Osteoblast (primary cell): Measurements from ENCODE around the gene MET. TPM values are rescaled to one million over a fixed set of nuclear protein-coding genes. Genes with fewer than 3 reads are reported as not detected.

Source experiments
- DNase-seq: peaks from one replicate; pipeline ENCODE4 v3.0.0; 2011; ENCODE audit warnings: low spot score, mixed read lengths; ENCODE audit not compliant: insufficient read length; ENCODE audit errors: missing footprints
- H2AFZ ChIP-seq: 2 replicates; pipeline ENCODE4 v1.6.0; 2011; ENCODE audit warnings: mild to moderate bottlenecking, low read length
- H3K27ac ChIP-seq: 2 replicates; pipeline ENCODE4 v1.5.1; 2011; ENCODE audit warnings: mild to moderate bottlenecking, low read depth, low read length, moderate library complexity
- H3K27me3 ChIP-seq: 2 replicates; pipeline ENCODE4 v1.6.0; 2012; ENCODE audit warnings: mild to moderate bottlenecking, control low read depth, inconsistent platforms, low read length, moderate library complexity; ENCODE audit not compliant: insufficient read depth
- H3K36me3 ChIP-seq: 2 replicates; pipeline ENCODE4 v1.5.1; 2011; ENCODE audit warnings: mild to moderate bottlenecking, low read length, control low read depth, moderate library complexity; ENCODE audit not compliant: insufficient read depth
- H3K4me1 ChIP-seq: 2 replicates; pipeline ENCODE4 v1.5.1; 2011; ENCODE audit warnings: mild to moderate bottlenecking, low read length, control low read depth, moderate library complexity; ENCODE audit not compliant: insufficient read depth
- H3K4me2 ChIP-seq: 2 replicates; pipeline ENCODE4 v1.6.0; 2011; ENCODE audit warnings: mild to moderate bottlenecking, low read length; ENCODE audit not compliant: insufficient read depth
- H3K4me3 ChIP-seq: fragments of 200-600 bp; sonication (generic); 3 replicates; pipeline ENCODE4 v1.5.1; 2012; ENCODE audit warnings: mild to moderate bottlenecking, low read length, inconsistent platforms; ENCODE audit not compliant: insufficient read depth
- H3K79me2 ChIP-seq: 2 replicates; pipeline ENCODE4 v1.6.0; 2012; ENCODE audit warnings: mild to moderate bottlenecking, low read length, control low read depth, inconsistent platforms; ENCODE audit not compliant: insufficient read depth
- H3K9me3 ChIP-seq: 2 replicates; pipeline ENCODE4 v1.5.1; 2011; ENCODE audit warnings: low read depth, low read length, control low read depth
- H4K20me1 ChIP-seq: 2 replicates; pipeline ENCODE4 v1.6.0; 2012; ENCODE audit warnings: mild to moderate bottlenecking, low read length, control low read depth; ENCODE audit not compliant: insufficient read depth
- total RNA-seq: library from RNA; depleted of rRNA; stranded (reverse); fragments of >200 nt; gene quantifications from 2 replicates; pipeline ENCODE4 v1.2.3, GENCODE V29; 2012
- TF ChIP-seq, protein P1 (sequence below): IDR thresholded peaks from 2 replicates; pipeline ENCODE4 v1.5.1; 2011; ENCODE audit warnings: mild to moderate bottlenecking, low read depth, low read length, moderate library complexity; ENCODE audit errors: extremely low read depth

The MET gene
- total RNA-seq, 1 donor: 55.0 TPM

DNA sequence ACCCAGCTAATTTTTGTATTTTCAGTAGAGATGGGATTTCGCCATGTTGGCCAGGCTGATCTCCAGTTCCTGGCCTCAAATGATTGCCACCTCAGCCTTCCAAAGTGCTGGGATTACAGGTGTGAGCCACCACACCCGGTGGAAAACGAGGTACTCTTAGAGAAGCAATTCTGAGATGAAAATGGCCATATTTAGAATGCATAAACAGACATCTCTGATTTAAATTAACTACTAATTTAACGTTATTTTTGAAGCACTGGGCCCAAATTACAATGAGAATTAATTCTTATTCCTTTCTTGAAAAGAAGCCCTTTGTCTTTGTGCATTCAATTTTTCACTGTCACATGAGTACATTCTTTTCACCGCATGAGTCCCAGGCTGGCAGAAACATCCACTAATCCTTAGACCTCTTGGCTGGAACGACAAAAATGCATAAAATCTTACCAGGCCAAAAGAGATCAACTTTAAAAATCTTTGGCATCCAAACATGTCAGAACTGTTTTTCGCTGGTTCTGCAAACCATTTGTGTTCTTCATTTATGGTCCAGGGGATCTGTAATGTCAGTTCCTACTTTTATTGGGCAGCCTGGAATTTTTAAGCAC is 130.2 kb downstream of the MET start:
- TF ChIP-seq, protein P1, sequence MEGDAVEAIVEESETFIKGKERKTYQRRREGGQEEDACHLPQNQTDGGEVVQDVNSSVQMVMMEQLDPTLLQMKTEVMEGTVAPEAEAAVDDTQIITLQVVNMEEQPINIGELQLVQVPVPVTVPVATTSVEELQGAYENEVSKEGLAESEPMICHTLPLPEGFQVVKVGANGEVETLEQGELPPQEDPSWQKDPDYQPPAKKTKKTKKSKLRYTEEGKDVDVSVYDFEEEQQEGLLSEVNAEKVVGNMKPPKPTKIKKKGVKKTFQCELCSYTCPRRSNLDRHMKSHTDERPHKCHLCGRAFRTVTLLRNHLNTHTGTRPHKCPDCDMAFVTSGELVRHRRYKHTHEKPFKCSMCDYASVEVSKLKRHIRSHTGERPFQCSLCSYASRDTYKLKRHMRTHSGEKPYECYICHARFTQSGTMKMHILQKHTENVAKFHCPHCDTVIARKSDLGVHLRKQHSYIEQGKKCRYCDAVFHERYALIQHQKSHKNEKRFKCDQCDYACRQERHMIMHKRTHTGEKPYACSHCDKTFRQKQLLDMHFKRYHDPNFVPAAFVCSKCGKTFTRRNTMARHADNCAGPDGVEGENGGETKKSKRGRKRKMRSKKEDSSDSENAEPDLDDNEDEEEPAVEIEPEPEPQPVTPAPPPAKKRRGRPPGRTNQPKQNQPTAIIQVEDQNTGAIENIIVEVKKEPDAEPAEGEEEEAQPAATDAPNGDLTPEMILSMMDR: no peak
- Histone ChIP-seq H3K79me2 (no peaks in the 10 kb centered on the region), H3K4me2 (peak overlapping the region; percentile 61), H3K4me3 (peak overlapping the region; percentile 0), H3K27ac (peak overlapping the region; percentile 33), H2AFZ (no peak overlapping the region), H3K27me3 (no peaks in the 10 kb centered on the region), H3K36me3 (peaks cover 10% of the 10 kb centered on the region), H3K9me3 (no peaks in the 10 kb centered on the region), H4K20me1 (no peaks in the 10 kb centered on the region), H3K4me1 (peaks cover 38% of the 10 kb centered on the region)
- no peak for DNase-seq

DNA sequence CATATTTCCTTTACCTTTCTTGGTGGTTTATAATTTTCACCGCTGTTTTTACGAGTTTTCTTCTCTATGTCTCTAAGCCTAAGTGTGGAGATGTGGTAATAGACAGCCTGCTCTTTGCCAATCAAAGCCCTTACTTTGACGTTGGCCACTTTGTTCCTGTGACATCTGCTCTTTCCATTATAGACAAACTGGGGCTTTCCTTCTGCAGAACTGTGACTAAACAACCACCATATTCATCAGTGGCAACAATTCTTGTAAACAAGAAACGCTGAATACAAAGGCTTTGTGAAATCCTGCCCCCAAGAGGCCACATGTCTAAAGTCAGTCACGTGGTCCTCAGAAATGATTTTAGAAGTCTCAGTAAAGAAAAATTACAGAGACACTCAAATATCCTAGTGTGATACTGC is 130.8 kb downstream of the MET start:
- Histone ChIP-seq H3K9me3 (no peaks in the 10 kb centered on the region), H3K4me2 (peak overlapping the region; percentile 61), H3K27me3 (no peaks in the 10 kb centered on the region), H4K20me1 (no peaks in the 10 kb centered on the region), H3K36me3 (peaks cover 9% of the 10 kb centered on the region), H3K4me3 (peak overlapping the region; percentile 0), H3K79me2 (no peaks in the 10 kb centered on the region), H2AFZ (no peak overlapping the region), H3K27ac (peak overlapping the region; percentile 33), H3K4me1 (peaks cover 38% of the 10 kb centered on the region)
- TF ChIP-seq, protein P1: peak; percentile 66
- DNase-seq: peak; percentile 89

DNA sequence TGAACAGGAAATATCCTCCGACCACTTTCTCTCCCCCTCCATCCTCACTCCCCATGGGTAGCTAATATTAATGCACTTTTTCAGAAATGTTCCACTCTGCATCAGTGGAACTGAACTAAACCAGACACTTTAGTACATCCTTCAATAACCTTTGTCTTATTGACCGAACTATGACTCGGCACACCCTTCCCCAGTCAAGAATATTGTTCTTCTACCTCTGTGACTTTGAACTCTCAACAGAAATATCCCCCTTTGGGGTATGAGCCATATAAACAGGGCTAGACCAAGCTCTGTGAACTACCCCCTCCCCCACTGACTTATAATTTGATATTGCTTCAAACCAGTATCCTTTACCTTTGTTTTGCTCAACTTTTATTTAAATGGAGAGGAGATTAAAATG is 132.5 kb downstream of the MET start:
- peaks cover 38% of the 10 kb centered on the region for H3K4me1 ChIP-seq

DNA sequence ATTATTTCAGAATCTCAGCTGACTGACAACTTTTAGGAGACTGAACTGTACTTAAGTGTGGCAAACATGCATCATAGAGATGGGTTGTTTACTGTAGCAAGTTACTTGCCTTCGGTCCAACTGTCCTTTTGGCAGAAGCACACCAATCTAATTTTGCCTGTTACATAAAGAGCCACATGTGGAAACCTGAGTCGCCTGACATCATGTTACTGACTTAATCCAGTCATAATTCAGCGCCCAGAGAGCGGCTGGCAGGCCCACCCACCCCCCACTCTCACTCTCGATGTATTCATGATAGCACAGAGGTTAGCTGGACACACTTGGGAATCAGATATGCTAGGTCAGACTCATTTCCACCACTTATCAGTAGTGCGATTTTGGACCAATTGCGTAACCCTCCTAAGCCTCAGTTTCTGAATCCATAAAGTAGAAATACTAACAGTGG is 133.1 kb downstream of the MET start:
- Histone ChIP-seq H3K9me3 (no peaks in the 10 kb centered on the region), H3K36me3 (no peaks in the 10 kb centered on the region), H4K20me1 (no peaks in the 10 kb centered on the region), H3K4me1 (peaks cover 42% of the 10 kb centered on the region), H3K79me2 (no peaks in the 10 kb centered on the region), H3K27ac (no peak overlapping the region), H3K4me3 (no peak overlapping the region), H3K4me2 (peak overlapping the region; percentile 4), H3K27me3 (no peaks in the 10 kb centered on the region), H2AFZ (no peak overlapping the region)
- DNase-seq: no peak
- TF ChIP-seq, protein P1: no peak

More for the DNA sequence above, 132.5 kb downstream of the MET start:
- H3K27ac ChIP-seq: no peak overlapping the region
- no peak overlapping the region for H2AFZ ChIP-seq
- TF ChIP-seq, protein P1: no peak
- H3K4me2 ChIP-seq: no peak overlapping the region
- DNase-seq: no peak
- H3K79me2 ChIP-seq: no peaks in the 10 kb centered on the region
- H3K27me3 ChIP-seq: no peaks in the 10 kb centered on the region
- H3K36me3 ChIP-seq: no peaks in the 10 kb centered on the region
- H3K4me3 ChIP-seq: no peak overlapping the region
- no peaks in the 10 kb centered on the region for H3K9me3 ChIP-seq
- H4K20me1 ChIP-seq: no peaks in the 10 kb centered on the region
